PC-3 (cell line): ENCODE results near the gene ZBTB46. TPM values are rescaled to one million over a fixed set of nuclear protein-coding genes. Genes with fewer than 3 reads are reported as not detected.
"Not testable (repeated sequence)": the region's sequence is repeated elsewhere in the genome, so short reads cannot be mapped to it uniquely, and the experiment has no call there.

Experiments used
- ATAC-seq: fragments of 200-7000 bp; cut with Tn5 transposase; 2 replicates; pipeline ENCODE4 v1.9.1; 2020; ENCODE audit warnings: mild to moderate bottlenecking, moderate library complexity
- BruUV-seq: library from RNA; stranded (reverse); fragments of 400-500 nt; replicated peaks from 2 replicates; lab custom pipeline; 2021; lab: Mats Ljungman, UMichigan
- CTCF ChIA-PET: fragments of 300-600 bp; sonication (Branson Sonifier 250); formaldehyde crosslinking; loops from one replicate; lab custom pipeline; 2022; ENCODE audit warnings: antibody characterized with exemption; lab: Charles Lee
- POLR2A ChIA-PET: fragments of 300-600 bp; sonication (Branson Sonifier 250); formaldehyde crosslinking; loops from one replicate; lab custom pipeline; 2022; ENCODE audit warnings: antibody characterized with exemption; ENCODE audit not compliant: unreplicated experiment; lab: Charles Lee
- DNase-seq: peaks from one replicate; pipeline ENCODE4 v3.0.0-alpha.2; 2015
- H2AFZ ChIP-seq: fragments of 300-600 bp; sonication (generic); 2 replicates; pipeline ENCODE4 v1.6.0; 2016; ENCODE audit warnings: antibody characterized with exemption, low read length
- H3F3A ChIP-seq: fragments of 300-600 bp; sonication (generic); one replicate; pipeline ENCODE4 v1.6.0; 2017; ENCODE audit warnings: antibody characterized with exemption, low read length, control low read depth, mild to moderate bottlenecking; ENCODE audit not compliant: unreplicated experiment
- H3K27ac ChIP-seq: fragments of 300-600 bp; sonication (generic); 2 replicates; pipeline ENCODE4 v1.5.1; 2016; ENCODE audit warnings: mild to moderate bottlenecking, low read length
- H3K27me3 ChIP-seq: fragments of 300-600 bp; sonication (generic); 2 replicates; pipeline ENCODE4 v1.6.1; 2016; ENCODE audit warnings: low read length, mixed read lengths
- H3K36me3 ChIP-seq: fragments of 300-600 bp; sonication (generic); 2 replicates; pipeline ENCODE4 v1.6.1; 2016; ENCODE audit warnings: low read depth, mixed run types, low read length, mixed read lengths
- H3K4me1 ChIP-seq: fragments of 300-600 bp; sonication (generic); 2 replicates; pipeline ENCODE4 v1.5.1; 2016; ENCODE audit warnings: low read length; ENCODE audit not compliant: insufficient read depth
- H3K4me2 ChIP-seq: fragments of 300-600 bp; sonication (generic); 2 replicates; pipeline ENCODE4 v1.6.0; 2016; ENCODE audit warnings: low read length
- H3K4me3 ChIP-seq: fragments of 300-600 bp; sonication (generic); 2 replicates; pipeline ENCODE4 v1.5.1; 2016; ENCODE audit warnings: mild to moderate bottlenecking, low read length, mixed read lengths
- H3K79me2 ChIP-seq: fragments of 300-600 bp; sonication (generic); 2 replicates; pipeline ENCODE4 v1.6.1; 2017; ENCODE audit warnings: low read length, mixed read lengths
- H3K9ac ChIP-seq: fragments of 300-600 bp; sonication (generic); 2 replicates; pipeline ENCODE4 v1.6.0; 2016; ENCODE audit warnings: mild to moderate bottlenecking, low read length
- H3K9me2 ChIP-seq: fragments of 300-600 bp; sonication (generic); replicated peaks from 2 replicates; pipeline ENCODE4 v1.6.1; 2016; ENCODE audit warnings: mixed run types, low read length, mixed read lengths
- H3K9me3 ChIP-seq: fragments of 300-600 bp; sonication (generic); 2 replicates; pipeline ENCODE4 v1.6.1; 2016; ENCODE audit warnings: low read length, mixed read lengths
- H4K20me1 ChIP-seq: fragments of 300-600 bp; sonication (generic); 2 replicates; pipeline ENCODE4 v1.6.1; 2016; ENCODE audit warnings: low read length, mixed read lengths
- EZH2 ChIP-seq: fragments of 300-600 bp; sonication (generic); IDR thresholded peaks from one replicate; pipeline ENCODE4 v1.6.1; 2017; ENCODE audit warnings: antibody characterized with exemption, mild to moderate bottlenecking, low read length; ENCODE audit not compliant: unreplicated experiment
- EZH2phosphoT487 ChIP-seq: fragments of 300-600 bp; sonication (generic); IDR thresholded peaks from 2 replicates; pipeline ENCODE4 v1.6.1; 2018; ENCODE audit warnings: mild to moderate bottlenecking, antibody characterized with exemption, low read length, borderline replicate concordance
- intact Hi-C: fragments of 100-400 bp; cut with micrococcal nuclease; formaldehyde crosslinking; loops from 2 replicates; pipeline ENCODE4 v1.9.0; 2023
- total RNA-seq: library from RNA; depleted of rRNA; stranded (reverse); fragments of >200 nt; gene quantifications from 2 replicates; pipeline ENCODE4 v1.2.3, GENCODE V29; 2014
- TF ChIP-seq, protein P1 (sequence below): fragments of 300-600 bp; sonication (generic); conservative IDR thresholded peaks from 2 replicates; pipeline ENCODE4 v1.5.1; 2017; ENCODE audit warnings: antibody characterized with exemption, low read depth, mild to moderate bottlenecking, low read length

The ZBTB46 gene
- total RNA-seq, 1 experiment from 2014 or later = 7.3 TPM

DNA sequence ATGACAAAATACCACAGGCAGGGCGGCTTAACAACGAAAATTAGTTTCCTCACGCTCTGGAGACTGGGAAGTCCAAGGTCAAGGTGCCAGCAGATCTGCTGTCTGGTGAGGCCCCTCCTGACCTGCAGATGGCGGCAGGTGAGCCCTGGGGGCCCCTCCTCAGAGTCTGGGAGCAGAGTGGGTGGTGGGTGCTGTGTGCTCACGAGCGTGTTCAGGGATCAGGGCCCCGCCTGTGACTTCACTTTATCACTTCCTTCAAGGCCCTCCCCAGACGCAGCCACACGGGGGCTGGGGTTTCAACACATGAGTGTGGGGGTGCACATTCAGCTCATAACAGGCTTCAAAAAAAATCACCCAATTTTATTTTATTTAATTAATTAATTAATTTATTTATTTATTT, 52.2 kb downstream of the ZBTB46 start:
- Histone ChIP-seq H3K4me2 (no peak overlapping the region), H3K79me2 (no peaks in the 10 kb centered on the region), H3K9ac (no peak overlapping the region), H3K36me3 (no peaks in the 10 kb centered on the region), H3K4me1 (peaks cover 13% of the 10 kb centered on the region), H4K20me1 (no peaks in the 10 kb centered on the region), H3K4me3 (no peak overlapping the region), H2AFZ (no peak overlapping the region), H3K27ac (no peak overlapping the region), H3K27me3 (no peaks in the 10 kb centered on the region), H3K9me2 (no peaks in the 10 kb centered on the region), H3K9me3 (no peaks in the 10 kb centered on the region), H3F3A (no peaks in the 10 kb centered on the region)
- TF ChIP-seq, protein P1, sequence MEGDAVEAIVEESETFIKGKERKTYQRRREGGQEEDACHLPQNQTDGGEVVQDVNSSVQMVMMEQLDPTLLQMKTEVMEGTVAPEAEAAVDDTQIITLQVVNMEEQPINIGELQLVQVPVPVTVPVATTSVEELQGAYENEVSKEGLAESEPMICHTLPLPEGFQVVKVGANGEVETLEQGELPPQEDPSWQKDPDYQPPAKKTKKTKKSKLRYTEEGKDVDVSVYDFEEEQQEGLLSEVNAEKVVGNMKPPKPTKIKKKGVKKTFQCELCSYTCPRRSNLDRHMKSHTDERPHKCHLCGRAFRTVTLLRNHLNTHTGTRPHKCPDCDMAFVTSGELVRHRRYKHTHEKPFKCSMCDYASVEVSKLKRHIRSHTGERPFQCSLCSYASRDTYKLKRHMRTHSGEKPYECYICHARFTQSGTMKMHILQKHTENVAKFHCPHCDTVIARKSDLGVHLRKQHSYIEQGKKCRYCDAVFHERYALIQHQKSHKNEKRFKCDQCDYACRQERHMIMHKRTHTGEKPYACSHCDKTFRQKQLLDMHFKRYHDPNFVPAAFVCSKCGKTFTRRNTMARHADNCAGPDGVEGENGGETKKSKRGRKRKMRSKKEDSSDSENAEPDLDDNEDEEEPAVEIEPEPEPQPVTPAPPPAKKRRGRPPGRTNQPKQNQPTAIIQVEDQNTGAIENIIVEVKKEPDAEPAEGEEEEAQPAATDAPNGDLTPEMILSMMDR = 0 out of 2 replicates have a peak, but pooled peaks have one; percentile 18
- no peak for TF ChIP-seq EZH2
- ChIA-PET CTCF (interaction anchor here (1.3 kb wide), 1 partner anchor 38 kb away, joined by 5 read pairs; no protein-coding TSS in a partner anchor), POLR2A (interaction anchor here (0.6 kb wide), 1 partner anchor 60 kb away, joined by 6 read pairs; no protein-coding TSS in a partner anchor)
- intact Hi-C loops = no loop called here
- ATAC-seq = no peak
- no TSS peak for BruUV-seq
- no peak for DNase-seq

DNA sequence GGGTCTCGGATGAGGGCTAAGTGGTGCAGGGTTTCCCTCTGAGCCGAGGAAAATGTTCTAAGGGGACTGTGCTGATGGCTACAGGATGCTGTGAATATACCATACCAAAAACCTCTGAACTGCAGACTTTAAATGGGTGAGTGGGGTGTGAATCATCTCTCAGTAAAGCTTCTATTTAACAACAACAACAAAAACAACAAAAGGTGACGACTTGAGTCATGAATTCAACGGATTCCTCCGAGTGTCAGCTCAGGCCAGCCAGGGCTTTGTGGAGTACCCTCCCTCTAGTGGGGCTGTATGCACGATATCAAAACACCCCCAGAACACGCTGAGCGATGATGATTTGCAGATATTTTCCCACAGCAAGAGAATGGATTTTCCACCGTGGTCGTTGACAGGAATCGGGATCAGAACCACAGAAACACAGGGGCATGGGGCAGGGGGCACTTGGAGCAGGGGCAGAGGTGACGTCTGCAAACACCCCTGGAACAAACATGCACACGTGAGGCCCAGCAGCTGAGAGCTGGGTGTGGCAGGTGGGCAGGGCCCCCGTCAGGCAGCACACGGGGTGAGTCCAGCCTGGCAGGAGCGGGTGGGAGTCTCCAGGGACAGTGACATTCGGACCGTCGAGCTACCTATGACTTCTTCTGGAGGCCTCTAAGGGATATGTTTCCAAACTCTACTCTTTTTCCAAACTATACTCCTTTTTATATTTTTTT, 52.9 kb downstream of the ZBTB46 start:
- intact Hi-C loops = no loop called here
- Histone ChIP-seq H3F3A (no peaks in the 10 kb centered on the region), H3K27ac (no peak overlapping the region), H3K79me2 (no peaks in the 10 kb centered on the region), H3K9ac (no peak overlapping the region), H3K4me2 (peak overlapping the region; percentile 66), H2AFZ (no peak overlapping the region), H3K36me3 (no peaks in the 10 kb centered on the region), H3K4me3 (peak overlapping the region; percentile 9; the same call in 1 of the 2 replicates), H3K9me2 (no peaks in the 10 kb centered on the region), H3K4me1 (peaks cover 18% of the 10 kb centered on the region), H3K27me3 (no peaks in the 10 kb centered on the region), H3K9me3 (no peaks in the 10 kb centered on the region), H4K20me1 (no peaks in the 10 kb centered on the region)
- TF ChIP-seq EZH2 (no peak), EZH2phosphoT487 (no peak)
- TF ChIP-seq, protein P1 = no peak
- ChIA-PET CTCF (interaction anchor here (0.6 to 1.3 kb wide), 3 partner anchors 37 to 136 kb away, joined by 3 to 5 read pairs (median 3); no protein-coding TSS in a partner anchor), POLR2A (interaction anchor here (0.6 kb wide), 1 partner anchor 59 kb away, joined by 6 read pairs; no protein-coding TSS in a partner anchor)
- BruUV-seq = no TSS peak
- DNase-seq (peak; percentile 75), ATAC-seq (peak; percentile 81)

DNA sequence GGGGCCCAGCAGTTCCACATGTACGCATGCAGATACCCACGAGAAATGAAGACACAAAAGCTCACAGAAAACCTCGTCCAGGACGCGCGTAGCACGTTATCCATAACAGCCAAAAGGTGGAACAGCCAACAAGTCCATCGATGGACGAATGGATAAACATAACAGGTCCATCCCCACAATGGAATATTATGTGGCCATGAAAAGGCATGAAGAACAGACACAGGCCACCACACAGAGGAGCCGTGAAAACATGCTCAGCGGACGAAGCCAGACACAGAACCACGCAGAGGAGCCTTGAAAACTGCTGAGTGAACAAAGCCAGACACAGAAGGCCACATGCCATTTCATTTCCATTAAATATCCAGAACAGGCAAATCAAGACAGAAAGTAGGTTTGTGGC, 53.5 kb downstream of the ZBTB46 start:
- Histone ChIP-seq H3K36me3 (no peaks in the 10 kb centered on the region), H3K4me1 (peaks cover 24% of the 10 kb centered on the region), H3K9ac (no peak overlapping the region), H3K4me2 (peak overlapping the region; percentile 66), H3F3A (no peaks in the 10 kb centered on the region), H4K20me1 (no peaks in the 10 kb centered on the region), H3K9me3 (no peaks in the 10 kb centered on the region), H2AFZ (no peak overlapping the region), H3K27me3 (no peaks in the 10 kb centered on the region), H3K79me2 (no peaks in the 10 kb centered on the region), H3K4me3 (no peak overlapping the region), H3K27ac (no peak overlapping the region), H3K9me2 (no peaks in the 10 kb centered on the region)
- TF ChIP-seq, protein P1 = no peak
- TF ChIP-seq EZH2phosphoT487 = no peak
- TF ChIP-seq EZH2 = no peak
- DNase-seq (no peak), ATAC-seq (no peak)
- CTCF ChIA-PET = interaction anchor here (0.6 to 1.3 kb wide), 2 partner anchors 37 to 50 kb away, joined by 3 to 5 read pairs; no protein-coding TSS in a partner anchor
- intact Hi-C loops = no loop called here
- POLR2A ChIA-PET = no interaction called here
- no TSS peak for BruUV-seq

DNA sequence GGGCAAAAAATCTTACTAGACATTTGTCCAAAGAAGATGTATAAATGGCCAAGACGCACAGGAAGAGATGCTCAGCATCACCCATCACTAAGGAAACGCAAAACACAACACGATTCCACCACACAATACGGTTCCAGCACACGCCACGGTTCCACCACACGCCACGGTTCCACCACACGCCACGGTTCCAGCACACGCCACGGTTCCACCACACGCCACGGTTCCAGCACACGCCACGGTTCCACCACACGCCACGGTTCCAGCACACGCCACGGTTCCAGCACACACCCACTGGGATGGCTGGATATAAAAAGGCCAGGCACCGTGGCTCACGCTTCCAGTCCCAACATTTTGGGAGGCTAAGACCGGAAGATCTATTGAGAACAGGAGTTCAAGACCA, 54.2 kb downstream of the ZBTB46 start:
- H3F3A ChIP-seq, ATAC-seq, H3K9ac ChIP-seq, H3K4me2 ChIP-seq, H3K9me3 ChIP-seq, POLR2A ChIA-PET, H3K9me2 ChIP-seq, BruUV-seq, DNase-seq, H3K36me3 ChIP-seq, H4K20me1 ChIP-seq, H3K27me3 ChIP-seq, H3K4me3 ChIP-seq, H2AFZ ChIP-seq, H3K79me2 ChIP-seq, H3K27ac ChIP-seq, intact Hi-C loops, CTCF ChIA-PET: not testable (repeated sequence)
- peaks cover 26% of the 10 kb centered on the region for H3K4me1 ChIP-seq
